ENCODE measurements around the gene USP34. TPM values are rescaled to one million over a fixed set of nuclear protein-coding genes. Genes with fewer than 3 reads are reported as not detected.
"Not testable (repeated sequence)": the region's sequence is repeated elsewhere in the genome, so short reads cannot be mapped to it uniquely, and the experiment has no call there.

Gene USP34
- total RNA-seq, 2 experiments from 2014 or later: 89.8 to 95.6 TPM

GRCh38 chr2:61196671-61197070 lies 274.2 kb downstream of the USP34 start:
- no peak overlapping the region for H3K4me3 Mint-ChIP-seq
- DNase-seq: no peak
- no peak overlapping the region for H3K27ac Mint-ChIP-seq
- peaks cover 12% of the 10 kb centered on the region for H3K4me1 Mint-ChIP-seq
- H3K27me3 Mint-ChIP-seq: no peaks in the 10 kb centered on the region
- H3K9me3 Mint-ChIP-seq: no peaks in the 10 kb centered on the region
- peaks cover 42% of the 10 kb centered on the region for H3K36me3 Mint-ChIP-seq (ENCODE audit: low read depth)
- CTCF ChIA-PET: interaction anchor here (1.9 kb wide), 1 partner anchor 10 kb away, joined by 6 read pairs; no protein-coding TSS in a partner anchor
- POLR2A ChIA-PET: no interaction called here

GRCh38 chr2:61194646-61195045 lies 276.2 kb downstream of the USP34 start:
- POLR2A ChIA-PET, H3K27ac Mint-ChIP-seq, DNase-seq: not testable (repeated sequence)

GRCh38 chr2:61193670-61194561 lies 277.0 kb downstream of the USP34 start:
- CTCF ChIA-PET: interaction anchor here (0.6 to 1.3 kb wide), 5 partner anchors 11 to 619 kb away, joined by 3 to 6 read pairs (median 3); no protein-coding TSS in a partner anchor
- POLR2A ChIA-PET: interaction anchor here (0.7 kb wide), 1 partner anchor 177 kb away, joined by 3 read pairs; no protein-coding TSS in a partner anchor
- H3K4me1 Mint-ChIP-seq: peaks cover 14% of the 10 kb centered on the region
- no peak overlapping the region for H3K27ac Mint-ChIP-seq
- no peak for DNase-seq
- peaks cover 43% of the 10 kb centered on the region for H3K36me3 Mint-ChIP-seq (ENCODE audit: low read depth)
- no peak overlapping the region for H3K4me3 Mint-ChIP-seq
- no peaks in the 10 kb centered on the region for H3K27me3 Mint-ChIP-seq
- H3K9me3 Mint-ChIP-seq: no peaks in the 10 kb centered on the region

More at GRCh38 chr2:61194646-61195045, 276.2 kb downstream of the USP34 start:
- H3K27me3 Mint-ChIP-seq, H3K4me3 Mint-ChIP-seq, H3K9me3 Mint-ChIP-seq: not testable (repeated sequence)
- CTCF ChIA-PET: interaction anchor here (0.6 to 1.3 kb wide), 2 partner anchors 20 to 111 kb away, joined by 3 to 6 read pairs; no protein-coding TSS in a partner anchor
- H3K4me1 Mint-ChIP-seq: peaks cover 14% of the 10 kb centered on the region
- peaks cover 45% of the 10 kb centered on the region for H3K36me3 Mint-ChIP-seq (ENCODE audit: low read depth)

GRCh38 chr2:61187085-61187484 lies 283.8 kb downstream of the USP34 start:
- Mint-ChIP-seq H3K4me1 (peaks cover 30% of the 10 kb centered on the region), H3K27ac (no peak overlapping the region), H3K4me3 (no peak overlapping the region), H3K27me3 (no peaks in the 10 kb centered on the region), H3K9me3 (no peaks in the 10 kb centered on the region), H3K36me3 (ENCODE audit: low read depth) (peaks cover 79% of the 10 kb centered on the region)
- CTCF ChIA-PET: interaction anchor here (1.3 kb wide), 1 partner anchor 27 kb away, joined by 3 read pairs; no protein-coding TSS in a partner anchor
- POLR2A ChIA-PET: no interaction called here
- DNase-seq: no peak

GRCh38 chr2:61185231-61185728 lies 285.6 kb downstream of the USP34 start:
- ChIA-PET CTCF (interaction anchor here (1.1 kb wide), 1 partner anchor 54 kb away, joined by 3 read pairs; no protein-coding TSS in a partner anchor), POLR2A (interaction anchor here (0.7 kb wide), 1 partner anchor 106 kb away, joined by 3 read pairs; no protein-coding TSS in a partner anchor)
- Mint-ChIP-seq H3K4me1 (peaks cover 46% of the 10 kb centered on the region), H3K4me3 (no peak overlapping the region), H3K27ac (no peak overlapping the region), H3K9me3 (no peaks in the 10 kb centered on the region), H3K27me3 (no peaks in the 10 kb centered on the region), H3K36me3 (ENCODE audit: low read depth) (peaks cover 85% of the 10 kb centered on the region)
- no peak for DNase-seq

GRCh38 chr2:61184263-61184662 lies 286.6 kb downstream of the USP34 start:
- peaks cover 56% of the 10 kb centered on the region for H3K4me1 Mint-ChIP-seq
- H3K27me3 Mint-ChIP-seq: no peaks in the 10 kb centered on the region
- CTCF ChIA-PET: interaction anchor here (0.6 kb wide), 1 partner anchor 8 kb away, joined by 3 read pairs; no protein-coding TSS in a partner anchor

GRCh38 chr2:61183795-61184194 lies 287.1 kb downstream of the USP34 start:
- CTCF ChIA-PET: no interaction called here
- DNase-seq: no peak
- Mint-ChIP-seq H3K4me3 (no peak overlapping the region), H3K27ac (no peak overlapping the region), H3K27me3 (no peaks in the 10 kb centered on the region), H3K36me3 (ENCODE audit: low read depth) (peaks cover 89% of the 10 kb centered on the region), H3K4me1 (peaks cover 61% of the 10 kb centered on the region), H3K9me3 (no peaks in the 10 kb centered on the region)
- POLR2A ChIA-PET: no interaction called here

More at GRCh38 chr2:61184263-61184662, 286.6 kb downstream of the USP34 start:
- H3K4me3 Mint-ChIP-seq: no peak overlapping the region
- peaks cover 88% of the 10 kb centered on the region for H3K36me3 Mint-ChIP-seq (ENCODE audit: low read depth)
- no peak for DNase-seq
- POLR2A ChIA-PET: interaction anchor here (0.5 kb wide), 1 partner anchor 354 kb away, joined by 3 read pairs; the partner anchor contains the start of gene XPO1
- H3K9me3 Mint-ChIP-seq: no peaks in the 10 kb centered on the region
- no peak overlapping the region for H3K27ac Mint-ChIP-seq

GRCh38 chr2:61182059-61182383 lies 288.9 kb downstream of the USP34 start:
- Mint-ChIP-seq H3K9me3 (no peaks in the 10 kb centered on the region), H3K36me3 (ENCODE audit: low read depth) (peaks cover 77% of the 10 kb centered on the region), H3K27ac (no peak overlapping the region), H3K27me3 (no peaks in the 10 kb centered on the region), H3K4me1 (peaks cover 70% of the 10 kb centered on the region), H3K4me3 (no peak overlapping the region)
- ChIA-PET CTCF (no interaction called here), POLR2A (no interaction called here)
- no peak for DNase-seq

GRCh38 chr2:61181382-61182058 lies 289.4 kb downstream of the USP34 start:
- no peak for DNase-seq
- no peak overlapping the region for H3K4me3 Mint-ChIP-seq
- ChIA-PET POLR2A (no interaction called here), CTCF (no interaction called here)
- peaks cover 73% of the 10 kb centered on the region for H3K36me3 Mint-ChIP-seq (ENCODE audit: low read depth)
- H3K27me3 Mint-ChIP-seq: no peaks in the 10 kb centered on the region
- H3K4me1 Mint-ChIP-seq: peaks cover 73% of the 10 kb centered on the region
- H3K27ac Mint-ChIP-seq: peak overlapping the region; percentile 65
- no peaks in the 10 kb centered on the region for H3K9me3 Mint-ChIP-seq

- Mint-ChIP-seq H3K27ac (peak overlapping the region; percentile 79), H3K27me3 (no peaks in the 10 kb centered on the region), H3K36me3 (ENCODE audit: low read depth) (peaks cover 67% of the 10 kb centered on the region), H3K4me1 (peaks cover 79% of the 10 kb centered on the region), H3K9me3 (no peaks in the 10 kb centered on the region), H3K4me3 (no peak overlapping the region)
- POLR2A ChIA-PET: no interaction called here
- DNase-seq: no peak
- CTCF ChIA-PET: no interaction called here
Measured at GRCh38 chr2:61180686-61181085, 290.2 kb downstream of the USP34 start.

- Mint-ChIP-seq H3K9me3 (no peaks in the 10 kb centered on the region), H3K27me3 (peaks cover 2% of the 10 kb centered on the region), H3K4me1 (peaks cover 80% of the 10 kb centered on the region), H3K27ac (peak overlapping the region; percentile 79), H3K4me3 (peak overlapping the region; percentile 91), H3K36me3 (ENCODE audit: low read depth) (peaks cover 61% of the 10 kb centered on the region)
- ChIA-PET CTCF (no interaction called here), POLR2A (no interaction called here)
- no peak for DNase-seq
Measured at GRCh38 chr2:61179701-61180639, 290.9 kb downstream of the USP34 start.
